Glomerular endothelial cell (primary cell): ENCODE data around the gene ZFP42. TPM values are rescaled to one million over a fixed set of nuclear protein-coding genes. Genes with fewer than 3 reads are reported as not detected.
"Not testable (repeated sequence)": the region's sequence is repeated elsewhere in the genome, so short reads cannot be mapped to it uniquely, and the experiment has no call there.

Experiments
- DNase-seq: peaks from one replicate; pipeline ENCODE4 v3.0.0-alpha.2; 2011; ENCODE audit warnings: low read depth, low spot score; ENCODE audit errors: extremely low read depth
- total RNA-seq: library from RNA; depleted of rRNA; stranded (reverse); fragments of >200 nt; gene quantifications from 2 replicates; pipeline ENCODE4 v1.2.3, GENCODE V29; 2015

Gene ZFP42
- total RNA-seq, 1 donor from 2014 or later: 0.93 TPM

- DNase-seq: no peak
These were observed 22.7 kb downstream of the ZFP42 start for GRCh38 chr4:188018262-188018661.

DNA sequence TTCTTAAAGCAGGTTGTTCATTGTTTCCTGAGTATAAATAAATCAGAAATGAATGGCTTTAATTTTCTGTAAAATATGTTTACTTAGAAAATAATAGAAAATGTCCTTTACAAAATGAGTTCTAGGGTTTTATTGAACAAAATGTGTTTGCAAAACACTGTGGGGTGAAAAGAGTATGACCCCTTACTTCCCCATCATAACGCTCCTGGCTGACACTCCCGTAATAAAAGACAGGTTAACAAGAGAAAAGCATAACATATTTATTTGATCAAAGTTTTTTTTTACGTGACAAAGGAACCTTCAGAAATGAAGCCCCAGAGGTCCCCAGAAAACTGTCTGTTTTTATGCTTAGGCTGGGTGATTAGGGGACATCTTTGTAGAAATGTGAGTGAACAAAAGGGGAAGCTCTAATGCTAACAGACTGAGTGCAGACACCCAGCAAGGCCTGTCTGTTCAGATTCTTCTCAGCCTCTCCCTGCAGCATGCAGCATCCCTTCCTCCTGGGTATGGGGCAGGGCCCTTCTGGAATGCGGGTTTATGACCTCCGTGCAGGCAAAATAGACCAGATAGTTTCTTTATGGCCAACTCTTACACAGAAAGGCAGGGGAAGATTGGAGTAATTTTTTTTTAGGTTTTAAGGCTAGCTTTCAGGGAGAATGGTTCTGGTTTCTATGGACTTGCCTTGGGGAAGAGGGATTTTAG, 26.1 kb downstream of the ZFP42 start:
- DNase-seq: no peak

GRCh38 chr4:188023682-188024081, 28.1 kb downstream of the ZFP42 start:
- DNase-seq: no peak

GRCh38 chr4:188025476-188025875, 29.9 kb downstream of the ZFP42 start:
- no peak for DNase-seq

DNA sequence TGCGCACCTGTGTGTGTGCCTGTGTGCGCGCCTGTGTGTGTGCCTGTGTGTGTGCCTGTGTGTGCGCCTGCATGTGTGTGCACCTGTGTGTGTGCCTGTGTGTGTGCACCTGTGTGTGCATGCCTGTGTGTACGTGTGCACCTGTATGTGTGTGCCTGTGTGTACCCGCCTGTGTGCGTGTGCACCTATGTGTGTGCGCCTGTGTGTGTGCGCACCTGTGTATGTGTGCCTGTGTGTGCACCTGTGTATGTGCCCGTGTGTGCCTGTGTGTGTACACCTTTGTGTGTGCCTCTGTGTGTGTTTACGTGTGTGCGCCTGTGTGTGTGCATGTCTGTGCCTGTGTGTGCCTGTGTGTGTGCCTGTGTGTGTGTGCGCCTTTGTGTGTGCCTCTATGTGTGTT, 33.5 kb downstream of the ZFP42 start:
- DNase-seq: no peak

DNA sequence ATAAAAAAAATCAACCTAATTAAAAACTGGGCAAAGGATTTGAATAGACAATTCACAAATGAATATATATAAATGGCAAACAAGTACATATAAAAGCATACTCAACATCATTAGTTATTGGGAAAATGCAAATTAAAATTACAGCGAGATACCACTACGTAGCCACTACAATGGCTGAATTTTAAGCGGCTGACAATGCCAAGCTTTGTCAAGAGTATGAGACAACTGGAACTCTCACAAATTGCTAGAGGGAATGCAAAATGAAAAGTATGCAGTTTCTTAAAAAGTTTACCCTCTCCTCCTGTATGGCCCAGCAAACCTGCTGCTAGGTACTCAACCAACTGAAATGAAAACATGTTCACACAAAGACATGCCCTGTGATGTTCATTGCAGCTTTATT, 34.8 kb downstream of the ZFP42 start:
- no peak for DNase-seq

GRCh38 chr4:188031751-188032150, 36.2 kb downstream of the ZFP42 start:
- DNase-seq: no peak

DNA sequence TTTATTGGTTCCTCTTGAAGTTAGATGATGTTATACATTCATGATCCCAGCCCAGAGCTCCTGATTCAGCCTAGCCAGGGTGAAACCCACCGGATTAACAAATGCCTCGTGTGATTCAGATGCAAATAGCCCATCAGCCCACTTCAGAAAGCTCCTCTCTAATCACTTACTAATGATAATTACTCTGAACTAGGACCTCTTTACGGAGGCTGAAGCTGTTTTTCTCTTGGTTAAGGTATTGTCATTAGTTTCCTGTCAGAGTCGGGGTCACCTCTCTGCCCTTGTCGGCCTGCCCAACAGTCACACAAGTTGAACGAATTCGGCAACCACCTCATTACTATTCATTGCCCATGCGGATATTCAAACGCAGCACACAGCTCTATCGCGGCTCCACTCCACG, 36.6 kb downstream of the ZFP42 start:
- DNase-seq: no peak

GRCh38 chr4:188032583-188032982, 37.0 kb downstream of the ZFP42 start:
- DNase-seq: no peak

DNA sequence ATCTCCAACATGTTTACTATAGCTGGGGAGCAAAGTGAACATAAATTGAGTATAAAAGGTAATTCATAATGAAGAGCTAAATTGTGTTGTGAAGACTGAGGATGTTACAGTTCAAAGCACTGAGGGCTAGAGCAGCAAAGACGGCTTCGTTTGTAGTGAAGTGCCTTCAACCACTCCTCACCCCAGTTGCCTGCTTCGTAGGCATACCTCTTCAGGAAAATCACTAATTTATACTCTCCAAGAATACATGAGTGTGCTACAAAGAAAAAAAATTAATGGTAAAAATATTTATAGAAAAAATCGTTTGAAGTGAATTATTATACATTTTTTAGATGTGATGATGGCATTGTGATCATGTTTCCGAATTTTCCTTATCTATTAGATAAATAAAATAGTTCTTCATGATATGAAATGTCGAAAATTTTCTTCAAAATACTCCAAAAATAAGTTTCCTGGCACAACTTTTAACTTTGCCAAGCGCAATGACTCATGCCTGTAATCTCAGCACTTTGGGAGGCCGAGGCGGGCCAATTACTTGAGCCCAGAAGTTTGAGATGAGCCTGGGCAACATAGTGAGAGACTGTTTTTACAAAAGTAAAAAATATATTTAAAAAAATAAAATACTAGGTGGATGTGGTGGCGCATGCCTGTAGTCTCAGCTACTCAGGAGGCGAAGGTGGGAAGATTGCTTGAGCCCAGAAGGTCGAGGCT, 41.6 kb downstream of the ZFP42 start:
- no peak for DNase-seq

- no peak for DNase-seq
These were observed 46.1 kb downstream of the ZFP42 start for GRCh38 chr4:188041721-188042120.

DNA sequence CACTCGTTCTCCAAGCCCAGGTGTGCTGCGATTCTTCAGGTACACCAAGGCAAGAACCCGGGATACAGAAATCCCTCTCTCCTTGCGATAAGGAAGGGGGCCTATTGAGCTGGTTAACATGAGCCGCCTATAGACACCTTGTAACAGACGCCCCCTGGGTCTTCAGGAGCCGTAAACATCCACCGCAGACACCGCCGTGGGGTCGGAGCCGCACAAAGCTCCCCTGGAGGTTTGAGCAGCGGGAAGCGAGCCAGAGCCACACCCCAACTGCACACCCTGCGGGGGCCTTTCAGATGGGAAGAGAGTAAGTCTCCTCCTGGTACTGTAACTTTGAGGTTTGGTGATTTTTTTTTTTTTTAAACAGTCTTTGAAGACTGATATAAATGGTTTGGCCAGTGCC, 46.6 kb downstream of the ZFP42 start:
- DNase-seq: no peak

DNA sequence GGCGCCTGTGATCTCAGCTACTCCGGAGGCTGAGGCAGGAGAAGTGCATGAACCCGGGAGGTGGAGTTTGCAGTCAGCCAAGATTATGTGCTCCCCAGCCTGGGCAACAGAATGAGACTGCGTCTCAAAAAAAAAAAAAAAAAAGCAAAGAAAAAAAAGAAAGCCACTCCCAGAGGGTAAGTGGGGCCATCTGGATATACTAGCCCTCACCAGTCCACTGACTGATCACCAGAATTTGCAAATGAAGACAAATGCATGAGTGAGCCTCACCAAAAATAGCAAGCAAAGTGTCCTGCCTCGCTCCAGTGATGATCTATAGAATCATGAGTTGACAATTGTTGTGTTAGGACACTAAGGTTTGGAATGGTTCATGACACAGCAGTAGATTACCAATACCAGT, 47.6 kb downstream of the ZFP42 start:
- DNase-seq: no peak

DNA sequence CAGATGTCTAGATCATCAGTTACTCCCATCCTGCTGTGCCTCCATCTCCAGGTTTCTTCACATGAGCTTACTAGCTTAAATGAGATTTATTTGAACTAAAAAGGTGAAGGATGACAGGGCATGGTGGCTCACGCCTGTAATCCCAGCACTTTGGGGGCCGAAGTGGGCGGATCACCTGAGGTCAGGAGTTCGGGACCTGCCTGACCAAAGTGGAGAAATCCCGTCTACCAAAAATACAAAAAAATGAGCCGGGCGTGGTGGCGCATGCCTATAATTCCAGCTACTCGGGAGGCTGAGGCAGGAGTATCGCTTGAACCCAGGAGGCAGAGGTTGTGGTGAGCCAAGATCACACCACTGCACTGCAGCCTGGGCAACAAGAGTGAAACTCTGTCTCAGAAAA, 49.9 kb downstream of the ZFP42 start:
- not testable (repeated sequence) for DNase-seq

GRCh38 chr4:188046657-188047056, 51.1 kb downstream of the ZFP42 start:
- DNase-seq: no peak

- no peak for DNase-seq
These were observed 57.7 kb downstream of the ZFP42 start for GRCh38 chr4:188053302-188053701.

Other genes starting within 250 kb of the ZFP42 start
- gene TRIML2, start 113.8 kb downstream of the ZFP42 start, total RNA-seq: 9.0 and 9.6 TPM in 2 replicates
- gene TRIML1, start 143.7 kb downstream of the ZFP42 start, total RNA-seq: 0.48 and 0.70 TPM in 2 replicates